HepG2 (cell line): ENCODE results near the gene PHF23. TPM values are rescaled to one million over a fixed set of nuclear protein-coding genes. Genes with fewer than 3 reads are reported as not detected.

Experiments used
- FOXC1 ChIP-seq: sonication (generic); formaldehyde crosslinking; IDR thresholded peaks from 2 replicates; pipeline ENCODE4 v1.8.0; 2022; ENCODE audit warnings: mild to moderate bottlenecking, missing genetic modification reagents, borderline replicate concordance
- GATA4 ChIP-seq: sonication (generic); IDR thresholded peaks from 2 replicates; pipeline ENCODE4 v1.6.1; 2016; ENCODE audit warnings: antibody characterized with exemption, low read depth, borderline replicate concordance
- HNRNPUL1 ChIP-seq: fragments of 200-400 bp; formaldehyde crosslinking; IDR thresholded peaks from 2 replicates; pipeline ENCODE4 v1.6.1; 2017; ENCODE audit warnings: low read depth, mild to moderate bottlenecking, low read length, moderate library complexity
- MBD4 ChIP-seq: IDR thresholded peaks from 2 replicates; pipeline ENCODE4 v1.6.1; 2012; ENCODE audit warnings: low read length, inconsistent platforms, borderline replicate concordance
- NFIC ChIP-seq: IDR thresholded peaks from 2 replicates; pipeline ENCODE4 v1.6.1; 2012; ENCODE audit warnings: mild to moderate bottlenecking, low read length, inconsistent platforms
- TARDBP ChIP-seq: sonication (generic); formaldehyde crosslinking; IDR thresholded peaks from 2 replicates; pipeline ENCODE4 v1.8.0; 2022; ENCODE audit warnings: mild to moderate bottlenecking, missing genetic modification reagents
- ZNF383 ChIP-seq: sonication (generic); formaldehyde crosslinking; IDR thresholded peaks from 2 replicates; pipeline ENCODE4 v1.4.0; 2020; ENCODE audit warnings: missing genetic modification reagents, mild to moderate bottlenecking, borderline replicate concordance
- ZNF432 ChIP-seq: sonication (generic); formaldehyde crosslinking; IDR thresholded peaks from 2 replicates; pipeline ENCODE4 v1.5.0; 2020; ENCODE audit warnings: missing genetic modification reagents, mild to moderate bottlenecking, borderline replicate concordance
- ZNF672 ChIP-seq: sonication (generic); formaldehyde crosslinking; IDR thresholded peaks from 2 replicates; pipeline ENCODE4 v1.8.1; 2022; ENCODE audit warnings: missing genetic modification reagents
- ZNF839 ChIP-seq: sonication (generic); formaldehyde crosslinking; IDR thresholded peaks from 2 replicates; pipeline ENCODE4 v1.4.0; 2020; ENCODE audit warnings: missing genetic modification reagents, mild to moderate bottlenecking, borderline replicate concordance
- ZNF850 ChIP-seq: sonication (generic); formaldehyde crosslinking; conservative IDR thresholded peaks from 2 replicates; pipeline ENCODE4 v1.9.0; 2021; ENCODE audit warnings: mild to moderate bottlenecking, missing genetic modification reagents
- polyA plus RNA-seq, 8 experiments: library from polyadenylated mRNA; depleted of rRNA in 3 of 8; stranded (reverse) in 7 of 8; unstranded in 1 of 8; fragments of >200 nt; fragmentation: Illumina TruSeq in 4 of 8; extraction: Trizol in 4 of 8; gene quantifications; 2 replicates each; pipeline versions ENCODE4 v1.2.1 to v1.2.3, GENCODE V29; 2011 to 2016; ENCODE audit warnings: low read depth in 4 of 8, missing spikeins in 1 of 8, mixed read lengths in 1 of 8; ENCODE audit not compliant: insufficient read depth in 1 of 8
- total RNA-seq, 5 experiments: library from RNA; depleted of rRNA; stranded (reverse); fragments of >200 nt; fragmentation: Illumina TruSeq; extraction: Trizol; gene quantifications; 2 replicates each; pipeline ENCODE4 v1.2.3, GENCODE V29; 2016; ENCODE audit warnings: low read depth in 1 of 5
- TF ChIP-seq, protein P1 (sequence below): sonication (generic); formaldehyde crosslinking; conservative IDR thresholded peaks from 2 replicates; pipeline ENCODE4 v1.4.0; 2020; ENCODE audit warnings: missing genetic modification reagents
- TF ChIP-seq, protein P2 (sequence below): sonication (generic); formaldehyde crosslinking; IDR thresholded peaks from 2 replicates; pipeline ENCODE4 v1.4.0; 2020; ENCODE audit warnings: mild to moderate bottlenecking, missing genetic modification reagents
- TF ChIP-seq, protein P3 (sequence below): sonication (generic); formaldehyde crosslinking; IDR thresholded peaks from one replicate; pipeline ENCODE4 v1.5.1; 2020; ENCODE audit warnings: mild to moderate bottlenecking, missing genetic modification reagents; ENCODE audit errors: not compliant biosample characterization

PHF23 gene
- total and polyA plus RNA-seq, 2 of the 13 experiments (the other 11 are each of a cell fraction or from before 2014, with no cell fraction given), result 27.6 to 33.2 TPM

DNA sequence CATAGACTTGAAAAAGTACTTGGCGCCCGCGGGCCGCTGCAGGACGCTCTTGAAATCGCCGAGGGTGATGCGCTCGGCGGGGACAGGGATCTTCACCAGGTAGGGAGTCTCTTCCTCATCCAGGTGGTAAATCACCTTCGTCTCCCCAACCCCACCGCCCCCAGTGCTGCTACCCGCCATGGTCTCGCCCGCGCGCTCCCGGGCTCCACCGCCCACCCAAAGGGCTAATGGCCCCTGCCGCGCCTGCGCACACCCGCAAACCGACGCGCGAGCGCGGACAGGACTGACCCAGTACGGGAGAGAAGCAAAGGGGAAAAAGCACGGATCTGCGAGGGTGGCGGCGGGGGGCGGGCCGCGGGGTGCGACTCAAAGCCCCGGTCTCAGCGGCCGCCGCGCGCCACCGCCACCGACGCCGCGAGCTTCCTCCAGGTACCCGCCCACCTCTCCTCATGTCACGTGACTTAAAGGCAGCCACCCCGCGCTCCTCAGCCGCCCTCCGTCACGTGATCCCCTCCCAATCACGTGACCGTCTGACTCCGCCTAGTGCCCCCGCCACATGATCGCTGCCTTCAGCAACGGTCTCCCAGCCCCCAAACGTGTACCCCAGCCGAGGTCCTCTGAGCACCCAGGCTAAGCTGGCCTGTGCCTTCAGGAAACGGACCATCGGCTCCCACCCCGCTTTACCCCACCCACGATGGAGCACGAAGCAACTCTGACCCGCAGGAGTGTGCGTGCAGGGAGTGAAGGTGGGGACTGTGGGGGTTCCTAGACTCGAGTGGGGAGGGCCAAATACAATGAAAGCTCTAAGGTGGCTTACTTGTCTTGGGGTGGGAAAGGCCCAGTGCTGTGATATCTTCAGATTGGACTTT, 4.9 kb downstream of the PHF23 start, which contains the start of gene DVL2 (continued):
- TF ChIP-seq ZNF672 (CRISPR knock-in tag) (0 out of 2 replicates have a peak, but pooled peaks have one; percentile 74), GATA4 (no peak), FOXC1 (CRISPR knock-in tag) (peak; percentile 83), ZNF432 (CRISPR knock-in tag) (no peak), MBD4 (no peak), ZNF839 (CRISPR knock-in tag) (peak; percentile 81; the same call in 1 of the 2 replicates), TARDBP (CRISPR knock-in tag) (peak; percentile 80), ZNF383 (peak; percentile 63; the same call in 1 of the 2 replicates), HNRNPUL1 (no peak), NFIC (peak; percentile 54; the same call in 1 of the 2 replicates), ZNF850 (CRISPR knock-in tag) (no peak)
- TF ChIP-seq, protein P1, sequence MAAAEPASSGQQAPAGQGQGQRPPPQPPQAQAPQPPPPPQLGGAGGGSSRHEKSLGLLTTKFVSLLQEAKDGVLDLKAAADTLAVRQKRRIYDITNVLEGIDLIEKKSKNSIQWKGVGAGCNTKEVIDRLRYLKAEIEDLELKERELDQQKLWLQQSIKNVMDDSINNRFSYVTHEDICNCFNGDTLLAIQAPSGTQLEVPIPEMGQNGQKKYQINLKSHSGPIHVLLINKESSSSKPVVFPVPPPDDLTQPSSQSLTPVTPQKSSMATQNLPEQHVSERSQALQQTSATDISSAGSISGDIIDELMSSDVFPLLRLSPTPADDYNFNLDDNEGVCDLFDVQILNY (CRISPR knock-in tag), result 0 out of 2 replicates have a peak, but pooled peaks have one; percentile 38
- TF ChIP-seq, protein P2, sequence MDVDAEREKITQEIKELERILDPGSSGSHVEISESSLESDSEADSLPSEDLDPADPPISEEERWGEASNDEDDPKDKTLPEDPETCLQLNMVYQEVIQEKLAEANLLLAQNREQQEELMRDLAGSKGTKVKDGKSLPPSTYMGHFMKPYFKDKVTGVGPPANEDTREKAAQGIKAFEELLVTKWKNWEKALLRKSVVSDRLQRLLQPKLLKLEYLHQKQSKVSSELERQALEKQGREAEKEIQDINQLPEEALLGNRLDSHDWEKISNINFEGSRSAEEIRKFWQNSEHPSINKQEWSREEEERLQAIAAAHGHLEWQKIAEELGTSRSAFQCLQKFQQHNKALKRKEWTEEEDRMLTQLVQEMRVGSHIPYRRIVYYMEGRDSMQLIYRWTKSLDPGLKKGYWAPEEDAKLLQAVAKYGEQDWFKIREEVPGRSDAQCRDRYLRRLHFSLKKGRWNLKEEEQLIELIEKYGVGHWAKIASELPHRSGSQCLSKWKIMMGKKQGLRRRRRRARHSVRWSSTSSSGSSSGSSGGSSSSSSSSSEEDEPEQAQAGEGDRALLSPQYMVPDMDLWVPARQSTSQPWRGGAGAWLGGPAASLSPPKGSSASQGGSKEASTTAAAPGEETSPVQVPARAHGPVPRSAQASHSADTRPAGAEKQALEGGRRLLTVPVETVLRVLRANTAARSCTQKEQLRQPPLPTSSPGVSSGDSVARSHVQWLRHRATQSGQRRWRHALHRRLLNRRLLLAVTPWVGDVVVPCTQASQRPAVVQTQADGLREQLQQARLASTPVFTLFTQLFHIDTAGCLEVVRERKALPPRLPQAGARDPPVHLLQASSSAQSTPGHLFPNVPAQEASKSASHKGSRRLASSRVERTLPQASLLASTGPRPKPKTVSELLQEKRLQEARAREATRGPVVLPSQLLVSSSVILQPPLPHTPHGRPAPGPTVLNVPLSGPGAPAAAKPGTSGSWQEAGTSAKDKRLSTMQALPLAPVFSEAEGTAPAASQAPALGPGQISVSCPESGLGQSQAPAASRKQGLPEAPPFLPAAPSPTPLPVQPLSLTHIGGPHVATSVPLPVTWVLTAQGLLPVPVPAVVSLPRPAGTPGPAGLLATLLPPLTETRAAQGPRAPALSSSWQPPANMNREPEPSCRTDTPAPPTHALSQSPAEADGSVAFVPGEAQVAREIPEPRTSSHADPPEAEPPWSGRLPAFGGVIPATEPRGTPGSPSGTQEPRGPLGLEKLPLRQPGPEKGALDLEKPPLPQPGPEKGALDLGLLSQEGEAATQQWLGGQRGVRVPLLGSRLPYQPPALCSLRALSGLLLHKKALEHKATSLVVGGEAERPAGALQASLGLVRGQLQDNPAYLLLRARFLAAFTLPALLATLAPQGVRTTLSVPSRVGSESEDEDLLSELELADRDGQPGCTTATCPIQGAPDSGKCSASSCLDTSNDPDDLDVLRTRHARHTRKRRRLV (CRISPR knock-in tag), result no peak
- TF ChIP-seq, protein P3, sequence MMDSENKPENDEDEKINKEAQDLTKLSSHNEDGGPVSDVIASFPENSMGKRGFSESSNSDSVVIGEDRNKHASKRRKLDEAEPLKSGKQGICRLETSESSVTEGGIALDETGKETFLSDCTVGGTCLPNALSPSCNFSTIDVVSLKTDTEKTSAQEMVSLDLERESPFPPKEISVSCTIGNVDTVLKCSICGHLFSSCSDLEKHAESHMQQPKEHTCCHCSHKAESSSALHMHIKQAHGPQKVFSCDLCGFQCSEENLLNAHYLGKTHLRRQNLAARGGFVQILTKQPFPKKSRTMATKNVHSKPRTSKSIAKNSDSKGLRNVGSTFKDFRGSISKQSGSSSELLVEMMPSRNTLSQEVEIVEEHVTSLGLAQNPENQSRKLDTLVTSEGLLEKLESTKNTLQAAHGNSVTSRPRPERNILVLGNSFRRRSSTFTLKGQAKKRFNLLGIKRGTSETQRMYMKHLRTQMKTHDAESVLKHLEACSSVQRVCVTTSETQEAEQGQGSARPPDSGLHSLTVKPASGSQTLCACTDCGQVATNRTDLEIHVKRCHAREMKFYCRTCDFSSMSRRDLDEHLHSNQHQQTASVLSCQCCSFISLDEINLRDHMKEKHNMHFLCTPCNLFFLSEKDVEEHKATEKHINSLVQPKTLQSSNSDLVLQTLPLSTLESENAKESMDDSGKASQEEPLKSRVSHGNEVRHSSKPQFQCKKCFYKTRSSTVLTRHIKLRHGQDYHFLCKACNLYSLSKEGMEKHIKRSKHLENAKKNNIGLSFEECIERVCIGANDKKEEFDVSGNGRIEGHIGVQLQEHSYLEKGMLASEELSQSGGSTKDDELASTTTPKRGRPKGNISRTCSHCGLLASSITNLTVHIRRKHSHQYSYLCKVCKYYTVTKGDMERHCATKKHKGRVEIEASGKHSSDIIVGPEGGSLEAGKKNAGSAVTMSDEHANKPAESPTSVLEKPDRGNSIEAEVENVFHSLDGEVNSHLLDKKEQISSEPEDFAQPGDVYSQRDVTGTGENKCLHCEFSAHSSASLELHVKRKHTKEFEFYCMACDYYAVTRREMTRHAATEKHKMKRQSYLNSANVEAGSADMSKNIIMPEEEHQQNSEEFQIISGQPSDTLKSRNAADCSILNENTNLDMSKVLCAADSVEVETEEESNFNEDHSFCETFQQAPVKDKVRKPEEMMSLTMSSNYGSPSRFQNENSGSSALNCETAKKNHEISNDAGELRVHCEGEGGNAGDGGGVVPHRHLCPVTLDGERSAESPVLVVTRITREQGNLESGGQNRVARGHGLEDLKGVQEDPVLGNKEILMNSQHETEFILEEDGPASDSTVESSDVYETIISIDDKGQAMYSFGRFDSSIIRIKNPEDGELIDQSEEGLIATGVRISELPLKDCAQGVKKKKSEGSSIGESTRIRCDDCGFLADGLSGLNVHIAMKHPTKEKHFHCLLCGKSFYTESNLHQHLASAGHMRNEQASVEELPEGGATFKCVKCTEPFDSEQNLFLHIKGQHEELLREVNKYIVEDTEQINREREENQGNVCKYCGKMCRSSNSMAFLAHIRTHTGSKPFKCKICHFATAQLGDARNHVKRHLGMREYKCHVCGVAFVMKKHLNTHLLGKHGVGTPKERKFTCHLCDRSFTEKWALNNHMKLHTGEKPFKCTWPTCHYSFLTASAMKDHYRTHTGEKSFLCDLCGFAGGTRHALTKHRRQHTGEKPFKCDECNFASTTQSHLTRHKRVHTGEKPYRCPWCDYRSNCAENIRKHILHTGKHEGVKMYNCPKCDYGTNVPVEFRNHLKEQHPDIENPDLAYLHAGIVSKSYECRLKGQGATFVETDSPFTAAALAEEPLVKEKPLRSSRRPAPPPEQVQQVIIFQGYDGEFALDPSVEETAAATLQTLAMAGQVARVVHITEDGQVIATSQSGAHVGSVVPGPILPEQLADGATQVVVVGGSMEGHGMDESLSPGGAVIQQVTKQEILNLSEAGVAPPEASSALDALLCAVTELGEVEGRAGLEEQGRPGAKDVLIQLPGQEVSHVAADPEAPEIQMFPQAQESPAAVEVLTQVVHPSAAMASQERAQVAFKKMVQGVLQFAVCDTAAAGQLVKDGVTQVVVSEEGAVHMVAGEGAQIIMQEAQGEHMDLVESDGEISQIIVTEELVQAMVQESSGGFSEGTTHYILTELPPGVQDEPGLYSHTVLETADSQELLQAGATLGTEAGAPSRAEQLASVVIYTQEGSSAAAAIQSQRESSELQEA, result peak; percentile 68
